GM12878 (cell line): ENCODE measurements around the gene MAD1L1.

Source experiments
- CTCF ChIP-seq, 3 experiments: IDR thresholded peaks in 2 of 3; conservative IDR thresholded peaks in 1 of 3; 2 replicates each; pipeline ENCODE4 v1.5.1; 2011; ENCODE audit warnings: low read depth in 3 of 3, low read length in 3 of 3, mild to moderate bottlenecking in 3 of 3, control low read depth in 2 of 3, moderate library complexity in 2 of 3, inconsistent platforms in 1 of 3, mixed read lengths in 1 of 3; ENCODE audit not compliant: control insufficient read depth in 2 of 3, insufficient read depth in 1 of 3; ENCODE audit errors: extremely low read depth in 1 of 3
- REST ChIP-seq: IDR thresholded peaks from 2 replicates; pipeline ENCODE4 v1.6.1; 2012; ENCODE audit warnings: mild to moderate bottlenecking, low read depth, low read length
- SMC3 ChIP-seq: IDR thresholded peaks from 2 replicates; pipeline ENCODE4 v1.6.1; 2011; ENCODE audit warnings: low read length, improper control_type of control experiment, borderline replicate concordance

- TF ChIP-seq CTCF (IDR thresholded peaks at IDR 0.05 in 2 of 3, conservative IDR thresholded peaks at IDR 0.05 in 1 of 3; ENCODE audit: control insufficient read depth in 2 of 3, extremely low read depth in 1 of 3, insufficient read depth in 1 of 3, low read depth in 3 of 3, low read length in 3 of 3) (no peak), REST (no peak), SMC3 (no peak)
These were observed 82.9 kb downstream of the MAD1L1 start for GRCh38 chr7:2149672-2150444.
